OCI-LY7 (cell line): ENCODE results near the gene GALNT2. TPM values are rescaled to one million over a fixed set of nuclear protein-coding genes. Genes with fewer than 3 reads are reported as not detected.
A peak's percentile ranks its signal among the peaks of the same experiment; 100 is the strongest.

Experiments used
- BruUV-seq: library from RNA; stranded (reverse); fragments of 400-500 nt; replicated peaks from 2 replicates; lab custom pipeline; 2021; lab: Mats Ljungman, UMichigan
- CTCF ChIA-PET: fragments of 300-600 bp; sonication (Branson Sonifier 250); formaldehyde crosslinking; loops from one replicate; lab custom pipeline; 2022; ENCODE audit warnings: antibody characterized with exemption; ENCODE audit not compliant: unreplicated experiment; lab: Charles Lee
- POLR2A ChIA-PET: fragments of 300-600 bp; sonication (Branson Sonifier 250); formaldehyde crosslinking; loops from one replicate; lab custom pipeline; 2022; ENCODE audit warnings: antibody characterized with exemption; lab: Charles Lee
- DNase-seq: peaks from one replicate; pipeline ENCODE4 v3.0.0-alpha.2; 2015; ENCODE audit warnings: low spot score
- H2AFZ ChIP-seq: fragments of 200-600 bp; sonication (generic), shearing (Covaris generic); 2 replicates; pipeline ENCODE4 v1.6.1; 2014; ENCODE audit warnings: mild to moderate bottlenecking, antibody characterized with exemption, low read length, moderate library complexity
- H3K27ac ChIP-seq: fragments of 200-600 bp; sonication (generic); 2 replicates; pipeline ENCODE4 v1.5.1; 2014; ENCODE audit warnings: mixed run types, low read depth, mild to moderate bottlenecking, moderate library complexity, low read length, inconsistent platforms; ENCODE audit not compliant: poor library complexity, severe bottlenecking
- H3K36me3 ChIP-seq: fragments of 200-600 bp; sonication (generic); 2 replicates; pipeline ENCODE4 v1.6.1; 2014; ENCODE audit warnings: mild to moderate bottlenecking, antibody characterized with exemption, low read length, moderate library complexity, mixed read lengths; ENCODE audit not compliant: insufficient read depth
- H3K4me1 ChIP-seq: fragments of 200-600 bp; sonication (generic); 2 replicates; pipeline ENCODE4 v1.5.1; 2014; ENCODE audit warnings: mild to moderate bottlenecking, low read length; ENCODE audit not compliant: insufficient read depth, poor library complexity, severe bottlenecking
- H3K4me2 ChIP-seq: fragments of 200-600 bp; sonication (generic); 2 replicates; pipeline ENCODE4 v1.6.1; 2014; ENCODE audit warnings: mild to moderate bottlenecking, low read length
- H3K4me3 ChIP-seq: fragments of 200-600 bp; sonication (generic); 2 replicates; pipeline ENCODE4 v1.5.1; 2014; ENCODE audit warnings: mild to moderate bottlenecking, low read depth, low read length; ENCODE audit not compliant: poor library complexity, severe bottlenecking
- H3K79me2 ChIP-seq: fragments of 200-600 bp; sonication (generic); 2 replicates; pipeline ENCODE4 v1.6.1; 2016; ENCODE audit warnings: low read depth, mild to moderate bottlenecking, low read length, moderate library complexity, mixed read lengths; ENCODE audit not compliant: insufficient read depth
- H3K9me2 ChIP-seq: fragments of 200-600 bp; sonication (generic); 2 replicates; pipeline ENCODE4 v1.6.1; 2016; ENCODE audit warnings: mild to moderate bottlenecking, low read length, mixed read lengths; ENCODE audit not compliant: insufficient read depth
- H3K9me3 ChIP-seq: fragments of 200-600 bp; sonication (generic); 2 replicates; pipeline ENCODE4 v1.6.1; 2014; ENCODE audit warnings: mild to moderate bottlenecking, mixed run types, low read length, mixed read lengths
- H4K20me1 ChIP-seq: fragments of 200-600 bp; sonication (generic); 2 replicates; pipeline ENCODE4 v1.6.1; 2014; ENCODE audit warnings: mild to moderate bottlenecking, antibody characterized with exemption, low read length, moderate library complexity, mixed read lengths; ENCODE audit not compliant: insufficient read depth
- EZH2phosphoT487 ChIP-seq: fragments of 200-600 bp; sonication (generic); IDR thresholded peaks from 2 replicates; pipeline ENCODE4 v1.6.1; 2018; ENCODE audit warnings: low read depth, borderline replicate concordance, mild to moderate bottlenecking, mixed run types, antibody characterized with exemption, low read length, moderate library complexity, mixed read lengths
- intact Hi-C: fragments of 100-400 bp; cut with micrococcal nuclease; formaldehyde crosslinking; loops from one replicate; pipeline ENCODE4 v1.10.0; 2022; ENCODE audit not compliant: unreplicated experiment
- total RNA-seq, 2 experiments: library from RNA; depleted of rRNA in 1 of 2; stranded (reverse); fragments of >200 nt in 1 of 2; shearing (Covaris generic) in 1 of 2; gene quantifications; 2 replicates each; pipeline ENCODE4 v1.2.3, GENCODE V29; 2014 to 2022
- TF ChIP-seq, protein P1 (sequence below): fragments of 200-600 bp; sonication (generic); conservative IDR thresholded peaks from 2 replicates; pipeline ENCODE4 v1.5.1; 2014; ENCODE audit warnings: mild to moderate bottlenecking, antibody characterized with exemption, low read length, moderate library complexity, mixed read lengths

Gene GALNT2
- total RNA-seq, 2 experiments from 2014 or later, result 29.9 to 67.3 TPM

DNA sequence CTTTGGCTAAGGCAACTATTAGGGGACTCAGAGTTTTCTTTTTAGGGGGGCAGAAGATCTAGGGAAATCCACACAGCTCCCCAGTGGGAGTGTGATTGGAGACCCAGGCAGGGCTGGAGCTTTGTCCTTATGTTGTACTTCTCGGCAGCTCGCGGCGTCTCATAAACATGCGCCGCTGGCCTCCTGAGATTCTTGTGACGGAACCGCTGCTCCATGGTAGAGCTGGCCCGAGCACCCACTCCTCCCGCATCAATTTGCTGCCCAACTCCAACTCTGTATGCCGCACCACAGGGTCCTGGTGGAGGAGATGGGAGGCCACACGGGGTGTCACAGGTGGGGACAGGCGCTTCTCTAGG lies 143.9 kb downstream of the GALNT2 start:
- Histone ChIP-seq H3K9me3 (no peaks in the 10 kb centered on the region; the same call in 1 of the 2 replicates), H2AFZ (no peak overlapping the region), H3K9me2 (no peaks in the 10 kb centered on the region), H3K79me2 (peaks cover 15% of the 10 kb centered on the region; the same call in 1 of the 2 replicates), H3K27ac (no peak overlapping the region), H3K4me3 (no peak overlapping the region), H3K4me1 (peaks cover 34% of the 10 kb centered on the region), H3K36me3 (peaks cover 20% of the 10 kb centered on the region; the same call in 1 of the 2 replicates), H4K20me1 (no peaks in the 10 kb centered on the region; the same call in 1 of the 2 replicates), H3K4me2 (no peak overlapping the region)
- intact Hi-C loops, result loop anchor here (5.0 kb wide), 1 partner anchor 99 kb away; no protein-coding TSS in a partner anchor
- TF ChIP-seq, protein P1, sequence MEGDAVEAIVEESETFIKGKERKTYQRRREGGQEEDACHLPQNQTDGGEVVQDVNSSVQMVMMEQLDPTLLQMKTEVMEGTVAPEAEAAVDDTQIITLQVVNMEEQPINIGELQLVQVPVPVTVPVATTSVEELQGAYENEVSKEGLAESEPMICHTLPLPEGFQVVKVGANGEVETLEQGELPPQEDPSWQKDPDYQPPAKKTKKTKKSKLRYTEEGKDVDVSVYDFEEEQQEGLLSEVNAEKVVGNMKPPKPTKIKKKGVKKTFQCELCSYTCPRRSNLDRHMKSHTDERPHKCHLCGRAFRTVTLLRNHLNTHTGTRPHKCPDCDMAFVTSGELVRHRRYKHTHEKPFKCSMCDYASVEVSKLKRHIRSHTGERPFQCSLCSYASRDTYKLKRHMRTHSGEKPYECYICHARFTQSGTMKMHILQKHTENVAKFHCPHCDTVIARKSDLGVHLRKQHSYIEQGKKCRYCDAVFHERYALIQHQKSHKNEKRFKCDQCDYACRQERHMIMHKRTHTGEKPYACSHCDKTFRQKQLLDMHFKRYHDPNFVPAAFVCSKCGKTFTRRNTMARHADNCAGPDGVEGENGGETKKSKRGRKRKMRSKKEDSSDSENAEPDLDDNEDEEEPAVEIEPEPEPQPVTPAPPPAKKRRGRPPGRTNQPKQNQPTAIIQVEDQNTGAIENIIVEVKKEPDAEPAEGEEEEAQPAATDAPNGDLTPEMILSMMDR, result no peak
- TF ChIP-seq EZH2phosphoT487, result no peak
- BruUV-seq, result no TSS peak
- ChIA-PET POLR2A (interaction anchor here (0.5 to 1.4 kb wide), 6 partner anchors 8 to 1804 kb away, joined by 3 to 5 read pairs (median 3); no protein-coding TSS in a partner anchor), CTCF (no interaction called here)
- DNase-seq, result no peak

DNA sequence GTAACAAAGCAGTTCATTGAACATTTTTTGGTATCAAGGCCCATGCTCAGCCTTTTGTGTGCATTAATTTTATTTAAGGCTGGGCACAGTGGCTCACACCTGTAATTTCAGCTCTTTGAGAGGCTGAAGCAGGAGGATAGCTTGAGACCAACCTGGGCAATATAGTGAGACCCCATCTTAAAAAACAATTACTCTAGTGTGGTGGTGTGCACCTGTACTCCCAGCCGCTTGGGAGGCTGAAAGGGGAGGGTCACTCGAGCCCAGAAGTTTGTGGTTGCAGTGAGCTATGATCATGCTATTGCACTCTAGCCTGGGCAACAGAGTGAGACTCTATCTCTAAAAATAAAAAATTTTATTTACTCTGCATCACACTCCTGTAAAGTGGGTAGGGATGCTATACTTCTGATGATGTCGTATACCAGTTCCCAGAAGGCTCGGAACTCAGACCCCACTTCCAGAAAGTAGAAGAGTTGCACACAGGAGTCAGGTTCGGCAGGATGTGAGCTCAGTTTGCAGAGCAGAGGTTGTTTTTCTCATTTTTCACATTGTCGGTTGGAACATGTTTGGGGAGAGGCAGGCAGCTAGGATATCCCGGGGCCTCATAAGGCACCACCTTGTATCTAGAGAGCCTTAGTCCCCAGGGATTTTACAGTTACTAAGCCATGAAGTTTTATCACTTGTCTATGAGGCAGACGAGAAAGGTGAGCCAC lies 144.6 kb downstream of the GALNT2 start:
- intact Hi-C loops, result loop anchor here (5.0 kb wide), 1 partner anchor 99 kb away; no protein-coding TSS in a partner anchor
- no peak for TF ChIP-seq EZH2phosphoT487
- TF ChIP-seq, protein P1, result no peak
- no peaks in the 10 kb centered on the region; the same call in 1 of the 2 replicates for H4K20me1 ChIP-seq
- H3K4me2 ChIP-seq, result peak overlapping the region; percentile 86
- peak overlapping the region; percentile 50 for H3K27ac ChIP-seq
- H3K79me2 ChIP-seq, result peaks cover 15% of the 10 kb centered on the region; the same call in 1 of the 2 replicates
- no TSS peak for BruUV-seq
- H3K9me3 ChIP-seq, result no peaks in the 10 kb centered on the region; the same call in 1 of the 2 replicates
- POLR2A ChIA-PET, result interaction anchor here (0.5 to 1.4 kb wide), 8 partner anchors 9 to 1805 kb away, joined by 3 to 5 read pairs (median 3); no protein-coding TSS in a partner anchor
- CTCF ChIA-PET, result no interaction called here
- peak; percentile 49 for DNase-seq
- peaks cover 34% of the 10 kb centered on the region for H3K4me1 ChIP-seq
- H3K4me3 ChIP-seq, result peak overlapping the region; percentile 57
- H2AFZ ChIP-seq, result no peak overlapping the region; the same call in 1 of the 2 replicates
- no peaks in the 10 kb centered on the region for H3K9me2 ChIP-seq
- H3K36me3 ChIP-seq, result peaks cover 20% of the 10 kb centered on the region; the same call in 1 of the 2 replicates
